Hematopoietic multipotent progenitor cell treated with erythropoietin and hydrocortisone succinate and interleukin-3 and kit ligand, for 17 days (in vitro differentiated cells): ENCODE data around the gene NLRP8.
"Not testable (repeated sequence)": the region's sequence is repeated elsewhere in the genome, so short reads cannot be mapped to it uniquely, and the experiment has no call there.

Source experiments
- DNase-seq: peaks from one replicate; pipeline ENCODE4 v3.0.0-alpha.2; 2015; ENCODE audit warnings: low spot score

Gene NLRP8

DNA sequence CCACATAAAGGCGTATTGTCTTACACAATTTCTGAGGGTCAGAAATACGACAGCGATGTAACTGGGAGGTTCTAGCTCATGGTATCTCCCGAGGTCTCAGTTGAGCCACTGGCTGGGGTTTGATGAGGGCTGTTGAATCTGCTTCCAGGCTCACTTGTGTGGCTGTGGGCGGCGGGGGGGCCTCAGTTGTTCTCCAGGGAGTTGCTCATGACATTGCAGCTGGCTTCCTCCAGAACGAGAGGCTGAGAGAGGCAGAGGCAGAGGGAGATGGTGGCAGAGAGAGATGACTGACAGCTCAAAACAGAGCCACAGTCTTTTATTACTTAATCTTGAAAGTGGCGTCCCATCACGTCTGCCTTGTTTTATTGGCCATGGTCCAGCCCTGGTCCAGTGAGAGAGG lies 32.8 kb downstream of the NLRP8 start:
- no peak for DNase-seq

DNA sequence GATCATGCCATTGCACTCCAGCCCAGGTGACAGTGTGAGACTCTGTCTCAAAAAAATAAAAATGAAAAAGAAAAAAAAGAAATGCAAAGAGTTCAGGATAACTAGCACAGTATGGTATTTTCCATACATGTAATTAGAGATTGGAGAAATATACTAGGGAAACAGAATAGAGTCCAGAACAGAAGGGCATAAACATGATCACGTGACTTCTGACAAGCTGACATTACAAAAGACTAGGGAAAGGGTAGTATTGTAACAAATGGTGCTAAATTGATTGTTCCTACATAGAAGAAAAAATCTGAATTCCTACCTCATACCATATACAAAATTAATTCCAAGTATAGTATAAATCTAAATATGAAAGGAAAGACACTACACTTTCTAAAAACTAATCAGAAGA lies 37.6 kb downstream of the NLRP8 start:
- DNase-seq, result no peak

DNA sequence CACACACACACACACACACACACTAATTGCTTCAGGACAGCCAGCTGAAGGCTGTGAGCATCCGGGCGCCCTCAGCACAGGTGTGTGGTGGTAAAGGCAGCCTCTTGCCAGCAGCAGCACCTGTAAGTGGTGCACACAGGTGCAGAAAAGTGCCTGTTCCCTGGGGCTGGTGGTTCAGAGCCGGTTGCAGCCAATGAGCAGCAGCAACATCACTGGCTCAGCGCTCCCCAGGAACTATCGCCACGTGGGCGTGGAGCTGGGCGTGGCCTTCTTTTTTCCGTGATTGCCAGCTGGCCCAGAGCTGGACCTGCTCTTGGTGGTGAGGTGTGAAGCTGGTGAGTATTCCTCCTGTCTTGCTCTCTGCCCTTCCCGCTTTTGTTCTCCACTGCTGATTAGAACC lies 38.9 kb downstream of the NLRP8 start, which contains the start of gene NLRP5:
Gene NLRP5, plus strand, starts transcription at position 289 of the 400 bp plus-strand sequence.
- DNase-seq, result no peak

DNA sequence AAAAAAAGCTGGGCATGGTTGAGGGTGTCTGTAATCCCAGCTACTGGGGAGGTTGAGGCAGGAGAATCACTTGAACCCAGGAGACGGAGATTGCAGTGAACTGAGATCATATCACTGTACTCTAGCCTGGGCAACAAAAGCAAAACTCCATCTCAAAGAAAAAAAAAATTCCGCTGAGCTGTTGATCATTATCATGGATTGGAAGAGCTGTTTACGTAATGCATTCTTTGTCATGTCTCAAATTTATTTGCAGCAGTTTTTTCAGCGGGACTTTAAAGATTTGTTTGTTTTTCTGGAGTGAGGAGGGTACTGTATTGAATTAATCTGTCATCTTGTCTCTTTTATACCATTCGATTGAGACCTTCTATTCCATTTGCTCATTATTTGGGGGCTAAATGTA lies 43.2 kb downstream of the NLRP8 start:
- no peak for DNase-seq

DNA sequence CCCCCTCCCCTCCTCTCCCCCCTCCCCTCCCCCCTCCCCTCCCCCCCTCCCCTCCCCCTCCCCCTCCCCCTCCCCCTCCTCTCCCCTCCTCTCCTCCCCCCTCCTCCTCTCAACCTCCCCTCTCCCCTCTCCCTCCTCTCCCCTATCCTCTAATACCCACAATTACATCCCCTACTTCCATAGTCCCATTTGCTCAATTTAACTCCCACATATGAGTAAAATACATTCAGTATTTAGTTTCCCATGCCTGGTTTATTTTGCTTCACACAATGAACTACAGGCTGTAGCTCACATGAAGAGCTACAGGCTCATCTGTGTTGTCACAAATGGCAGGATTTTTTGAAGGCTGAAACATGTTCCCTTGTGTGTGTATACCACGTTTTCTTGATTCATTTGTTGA lies 45.9 kb downstream of the NLRP8 start:
- no peak for DNase-seq

DNA sequence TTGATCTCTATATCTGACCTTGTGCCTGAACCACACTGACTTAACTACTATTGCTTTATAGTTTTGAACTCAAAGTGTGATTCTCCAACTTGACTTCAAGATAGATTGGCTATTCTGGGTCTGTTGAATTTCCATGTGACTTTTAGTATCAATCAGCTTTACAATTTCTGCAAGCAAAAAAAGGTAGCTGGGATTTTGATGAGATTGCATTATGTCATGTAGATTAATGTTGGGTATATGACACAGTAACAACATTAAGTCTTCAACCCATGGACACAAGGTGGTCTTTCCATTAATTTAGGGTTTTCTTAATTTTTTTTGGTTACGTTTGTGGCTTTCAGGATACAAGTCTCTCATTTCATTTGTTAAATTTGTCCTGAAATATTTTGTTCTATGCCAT lies 67.1 kb downstream of the NLRP8 start:
- no peak for DNase-seq

GRCh38 chr19:56015756-56016155 lies 68.1 kb downstream of the NLRP8 start:
- no peak for DNase-seq

DNA sequence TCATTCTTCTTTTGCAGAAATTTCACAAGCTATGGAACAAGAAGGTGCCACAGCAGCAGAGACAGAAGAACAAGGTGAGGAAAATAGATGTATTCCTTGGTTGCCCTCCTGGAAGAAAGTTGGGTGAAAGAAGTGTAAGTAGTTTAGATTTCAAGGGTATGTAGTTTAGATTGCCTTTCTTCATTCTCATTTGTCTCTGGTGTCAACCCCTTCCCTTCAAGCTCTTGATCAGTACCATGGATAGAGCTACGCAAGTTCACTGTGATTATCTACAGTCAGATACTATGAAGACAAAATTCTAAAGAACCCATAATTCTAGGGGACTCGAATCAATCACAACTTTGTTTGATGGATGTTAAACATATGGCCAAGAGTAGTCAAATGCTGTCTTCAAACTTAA lies 71.7 kb downstream of the NLRP8 start:
- not testable (repeated sequence) for DNase-seq

- DNase-seq, result not testable (repeated sequence)
Observed at GRCh38 chr19:56020355-56020975, 72.8 kb downstream of the NLRP8 start.

DNA sequence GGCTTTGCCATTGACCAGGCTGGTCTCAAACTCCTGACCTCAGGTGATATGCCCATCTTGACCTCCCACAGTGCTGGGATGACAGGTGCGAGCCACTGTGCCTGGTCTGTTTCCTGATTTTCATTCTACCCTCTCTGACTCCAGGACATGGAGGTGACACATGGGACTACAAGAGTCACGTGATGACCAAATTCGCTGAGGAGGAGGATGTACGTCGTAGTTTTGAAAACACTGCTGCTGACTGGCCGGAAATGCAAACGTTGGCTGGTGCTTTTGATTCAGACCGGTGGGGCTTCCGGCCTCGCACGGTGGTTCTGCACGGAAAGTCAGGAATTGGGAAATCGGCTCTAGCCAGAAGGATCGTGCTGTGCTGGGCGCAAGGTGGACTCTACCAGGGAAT lies 79.1 kb downstream of the NLRP8 start:
- no peak for DNase-seq
